Chondrocyte (in vitro differentiated cells): ENCODE results near the gene INPP5D. TPM values are rescaled to one million over a fixed set of nuclear protein-coding genes. Genes with fewer than 3 reads are reported as not detected.

Experiments used
- DNase-seq: peaks from one replicate; pipeline ENCODE4 v3.0.0; 2021; ENCODE audit warnings: mixed read lengths, low spot score
- H3K27ac Mint-ChIP-seq: one replicate; pipeline ENCODE4 v1.8.0; 2021; ENCODE audit warnings: mild to moderate bottlenecking, moderate library complexity, mixed read lengths; ENCODE audit not compliant: unreplicated experiment
- H3K27me3 Mint-ChIP-seq: 2 replicates; pipeline ENCODE4 v1.8.0; 2021; ENCODE audit warnings: low read depth, mixed read lengths
- H3K36me3 Mint-ChIP-seq: 2 replicates; pipeline ENCODE4 v1.8.0; 2021; ENCODE audit warnings: low read depth, mixed read lengths
- H3K4me1 Mint-ChIP-seq: 2 replicates; pipeline ENCODE4 v1.8.0; 2021; ENCODE audit warnings: low read depth, mild to moderate bottlenecking, mixed read lengths
- H3K4me3 Mint-ChIP-seq: one replicate; pipeline ENCODE4 v1.8.0; 2021; ENCODE audit warnings: mild to moderate bottlenecking, moderate library complexity, mixed read lengths; ENCODE audit not compliant: unreplicated experiment
- H3K9me3 Mint-ChIP-seq: 2 replicates; pipeline ENCODE4 v1.8.0; 2021; ENCODE audit warnings: low read depth, mixed read lengths
- CTCF ChIP-seq: fragments of 200-600 bp; sonication (generic); IDR thresholded peaks from 2 replicates; pipeline ENCODE4 v1.5.0; 2021; ENCODE audit warnings: antibody characterized with exemption, mild to moderate bottlenecking, moderate library complexity
- total RNA-seq: library from RNA; stranded (reverse); gene quantifications from 3 replicates; pipeline ENCODE4 v1.2.1, GENCODE V29; 2021

Gene INPP5D
- total RNA-seq, 1 donor from 2014 or later = 0.20 TPM

GRCh38 chr2:233223059-233223894 lies 163.1 kb downstream of the INPP5D start:
- H3K36me3 Mint-ChIP-seq = no peaks in the 10 kb centered on the region
- H3K27ac Mint-ChIP-seq = no peak overlapping the region
- H3K4me1 Mint-ChIP-seq = no peaks in the 10 kb centered on the region
- peaks cover 33% of the 10 kb centered on the region for H3K27me3 Mint-ChIP-seq
- H3K4me3 Mint-ChIP-seq = no peak overlapping the region
- no peaks in the 10 kb centered on the region for H3K9me3 Mint-ChIP-seq
- TF ChIP-seq CTCF = no peak
- DNase-seq = no peak

- DNase-seq = no peak
- H3K4me3 Mint-ChIP-seq = no peak overlapping the region
- no peaks in the 10 kb centered on the region for H3K4me1 Mint-ChIP-seq
- no peaks in the 10 kb centered on the region for H3K9me3 Mint-ChIP-seq
- TF ChIP-seq CTCF = no peak
- peaks cover 40% of the 10 kb centered on the region for H3K27me3 Mint-ChIP-seq
- H3K36me3 Mint-ChIP-seq = no peaks in the 10 kb centered on the region
- H3K27ac Mint-ChIP-seq = no peak overlapping the region
Measured at GRCh38 chr2:233225230-233226068, 165.3 kb downstream of the INPP5D start.

- H3K4me3 Mint-ChIP-seq = no peak overlapping the region
- H3K27ac Mint-ChIP-seq = no peak overlapping the region
- no peak for DNase-seq
- no peaks in the 10 kb centered on the region for H3K4me1 Mint-ChIP-seq
- peaks cover 40% of the 10 kb centered on the region for H3K27me3 Mint-ChIP-seq
- no peaks in the 10 kb centered on the region for H3K9me3 Mint-ChIP-seq
- TF ChIP-seq CTCF = no peak
- no peaks in the 10 kb centered on the region for H3K36me3 Mint-ChIP-seq
Measured at GRCh38 chr2:233226511-233227031, 166.4 kb downstream of the INPP5D start.

GRCh38 chr2:233227346-233227978 lies 167.3 kb downstream of the INPP5D start:
- Mint-ChIP-seq H3K27ac (no peak overlapping the region), H3K4me3 (no peak overlapping the region), H3K4me1 (no peaks in the 10 kb centered on the region), H3K9me3 (no peaks in the 10 kb centered on the region), H3K36me3 (no peaks in the 10 kb centered on the region), H3K27me3 (peaks cover 36% of the 10 kb centered on the region)
- no peak for DNase-seq
- TF ChIP-seq CTCF = no peak

- no peak for TF ChIP-seq CTCF
- no peak overlapping the region for H3K27ac Mint-ChIP-seq
- no peak for DNase-seq
- no peaks in the 10 kb centered on the region for H3K36me3 Mint-ChIP-seq
- no peaks in the 10 kb centered on the region for H3K4me1 Mint-ChIP-seq
- H3K9me3 Mint-ChIP-seq = no peaks in the 10 kb centered on the region
- H3K4me3 Mint-ChIP-seq = no peak overlapping the region
- peaks cover 36% of the 10 kb centered on the region for H3K27me3 Mint-ChIP-seq
Measured at GRCh38 chr2:233228376-233228775, 168.2 kb downstream of the INPP5D start.
